ENCODE results near the gene LTF. TPM values are rescaled to one million over a fixed set of nuclear protein-coding genes. Genes with fewer than 3 reads are reported as not detected.

Gene LTF
- total and polyA plus RNA-seq, 10 of the 15 experiments (the other 5 are each of a cell fraction or from before 2014, with no cell fraction given) = 0.03 to 0.31 TPM; not detected in 8

- no peak for ATAC-seq
- H3K9ac ChIP-seq (ENCODE audit: control insufficient read depth, insufficient read depth, low read length) = no peak overlapping the region
- ChIA-PET RAD21 (ENCODE audit: unreplicated experiment) (interaction anchor here (1.2 kb wide), 1 partner anchor 19 kb away, joined by 3 read pairs; no protein-coding TSS in a partner anchor), CTCF (interaction anchor here (1.0 to 1.3 kb wide), 2 partner anchors 19 kb away, joined by 3 to 10 read pairs; no protein-coding TSS in a partner anchor), SMC1A (ENCODE audit: uncharacterized antibody, unreplicated experiment) (interaction anchor here (0.8 kb wide), 1 partner anchor 160 kb away, joined by 3 read pairs; no protein-coding TSS in a partner anchor), POLR2A (no interaction called here)
- H3K4me2 ChIP-seq (ENCODE audit: control insufficient read depth, insufficient read depth) = no peak overlapping the region
- H4K20me1 ChIP-seq (ENCODE audit: control insufficient read depth, insufficient read depth) = no peaks in the 10 kb centered on the region; the same call in 1 of the 2 replicates
- no TSS peak for BruUV-seq (replicated peaks)
- no peaks in the 10 kb centered on the region for H3K79me2 ChIP-seq (ENCODE audit: control insufficient read depth, insufficient read depth, low read length)
- in situ Hi-C loops (cut with MboI) = no loop called here
- H3K4me1 ChIP-seq (ENCODE audit: control insufficient read depth, insufficient read depth, low read length) = no peaks in the 10 kb centered on the region
- FAIRE-seq = no peak
- DNase-seq (ENCODE audit: low read depth, low spot score) = no peak
- intact Hi-C loops (cut with micrococcal nuclease; ENCODE audit: unreplicated experiment) = no loop called here
- H3K4me3 ChIP-seq = no peak overlapping the region
- 0% methylated on average over 3 of the region's 3 CpGs for whole genome bisulfite sequencing (ENCODE audit: insufficient coverage, insufficient replicate concordance, low lambda C conversion rate, missing lambda C conversion rate)
- H3K9me3 ChIP-seq (replicated peaks; ENCODE audit: control insufficient read depth, insufficient read depth, low read length) = no peaks in the 10 kb centered on the region
- peaks cover 1 to 5% of the 10 kb centered on the region in 2 experiments; a peak in 2 of 4 replicates for H3K27me3 ChIP-seq (replicated peaks in 1 of 2; ENCODE audit: control insufficient read depth in 2 of 2, insufficient read depth in 2 of 2, low read length in 1 of 2)
- H2AFZ ChIP-seq (ENCODE audit: control insufficient read depth, low read depth, low read length) = no peak overlapping the region
- no peaks in the 10 kb centered on the region for H3K36me3 ChIP-seq (ENCODE audit: control insufficient read depth in 2 of 2, insufficient read depth in 2 of 2, low read length in 1 of 2)
- H3K27ac ChIP-seq (ENCODE audit: control insufficient read depth, insufficient read depth) = no peak overlapping the region
- no peak for TF ChIP-seq HDAC6 (IDR thresholded peaks at IDR 0.05; ENCODE audit: unreplicated experiment)
- no peak for TF ChIP-seq NR2F1 (conservative IDR thresholded peaks at IDR 0.05)
- no peak for TF ChIP-seq SMC3 (IDR thresholded peaks at IDR 0.05; ENCODE audit: borderline replicate concordance, low read length)
- no peak for TF ChIP-seq ZSCAN29 (IDR thresholded peaks at IDR 0.05)
- no peak for TF ChIP-seq MEF2B (IDR thresholded peaks at IDR 0.05; ENCODE audit: partially characterized antibody, poor library complexity, severe bottlenecking)
- no peak for TF ChIP-seq TCF7 (IDR thresholded peaks at IDR 0.05; ENCODE audit: borderline replicate concordance)
- no peak for TF ChIP-seq NFYB (IDR thresholded peaks at IDR 0.05; ENCODE audit: insufficient read depth, low read depth, low read length)
- TF ChIP-seq ZBED1 (IDR thresholded peaks at IDR 0.05; ENCODE audit: borderline replicate concordance) = no peak
- TF ChIP-seq, protein P1, sequence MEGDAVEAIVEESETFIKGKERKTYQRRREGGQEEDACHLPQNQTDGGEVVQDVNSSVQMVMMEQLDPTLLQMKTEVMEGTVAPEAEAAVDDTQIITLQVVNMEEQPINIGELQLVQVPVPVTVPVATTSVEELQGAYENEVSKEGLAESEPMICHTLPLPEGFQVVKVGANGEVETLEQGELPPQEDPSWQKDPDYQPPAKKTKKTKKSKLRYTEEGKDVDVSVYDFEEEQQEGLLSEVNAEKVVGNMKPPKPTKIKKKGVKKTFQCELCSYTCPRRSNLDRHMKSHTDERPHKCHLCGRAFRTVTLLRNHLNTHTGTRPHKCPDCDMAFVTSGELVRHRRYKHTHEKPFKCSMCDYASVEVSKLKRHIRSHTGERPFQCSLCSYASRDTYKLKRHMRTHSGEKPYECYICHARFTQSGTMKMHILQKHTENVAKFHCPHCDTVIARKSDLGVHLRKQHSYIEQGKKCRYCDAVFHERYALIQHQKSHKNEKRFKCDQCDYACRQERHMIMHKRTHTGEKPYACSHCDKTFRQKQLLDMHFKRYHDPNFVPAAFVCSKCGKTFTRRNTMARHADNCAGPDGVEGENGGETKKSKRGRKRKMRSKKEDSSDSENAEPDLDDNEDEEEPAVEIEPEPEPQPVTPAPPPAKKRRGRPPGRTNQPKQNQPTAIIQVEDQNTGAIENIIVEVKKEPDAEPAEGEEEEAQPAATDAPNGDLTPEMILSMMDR (IDR thresholded peaks at IDR 0.05 in 2 of 3, conservative IDR thresholded peaks at IDR 0.05 in 1 of 3; ENCODE audit: control insufficient read depth in 2 of 3, extremely low read depth in 1 of 3, insufficient read depth in 1 of 3, low read depth in 3 of 3, low read length in 3 of 3) = no peak
- TF ChIP-seq ZBTB33 (IDR thresholded peaks at IDR 0.05) = no peak
- TF ChIP-seq IRF5 (IDR thresholded peaks at IDR 0.05; ENCODE audit: borderline replicate concordance) = no peak
- no peak for TF ChIP-seq BRCA1 (IDR thresholded peaks at IDR 0.05; ENCODE audit: low read depth, low read length)
- no peak for TF ChIP-seq RELB (IDR thresholded peaks at IDR 0.05; ENCODE audit: low read depth)
- no peak for TF ChIP-seq CBX3 (IDR thresholded peaks at IDR 0.05; ENCODE audit: borderline replicate concordance, low read depth)
- TF ChIP-seq BCL3 (IDR thresholded peaks at IDR 0.05; ENCODE audit: borderline replicate concordance, insufficient read depth, low read depth, low read length, poor library complexity, severe bottlenecking) = no peak
Measured at GRCh38 chr3:46469680-46470357, 5.1 kb upstream of the LTF start.

Measured in GM12878 (cell line).